Measurements from ENCODE around the gene C14orf93. TPM values are rescaled to one million over a fixed set of nuclear protein-coding genes. Genes with fewer than 3 reads are reported as not detected.

Gene C14orf93
- total RNA-seq, 3 donors from 2014 or later = 10.8 to 24.1 (median 19.4) TPM

- TF ChIP-seq, protein P1, sequence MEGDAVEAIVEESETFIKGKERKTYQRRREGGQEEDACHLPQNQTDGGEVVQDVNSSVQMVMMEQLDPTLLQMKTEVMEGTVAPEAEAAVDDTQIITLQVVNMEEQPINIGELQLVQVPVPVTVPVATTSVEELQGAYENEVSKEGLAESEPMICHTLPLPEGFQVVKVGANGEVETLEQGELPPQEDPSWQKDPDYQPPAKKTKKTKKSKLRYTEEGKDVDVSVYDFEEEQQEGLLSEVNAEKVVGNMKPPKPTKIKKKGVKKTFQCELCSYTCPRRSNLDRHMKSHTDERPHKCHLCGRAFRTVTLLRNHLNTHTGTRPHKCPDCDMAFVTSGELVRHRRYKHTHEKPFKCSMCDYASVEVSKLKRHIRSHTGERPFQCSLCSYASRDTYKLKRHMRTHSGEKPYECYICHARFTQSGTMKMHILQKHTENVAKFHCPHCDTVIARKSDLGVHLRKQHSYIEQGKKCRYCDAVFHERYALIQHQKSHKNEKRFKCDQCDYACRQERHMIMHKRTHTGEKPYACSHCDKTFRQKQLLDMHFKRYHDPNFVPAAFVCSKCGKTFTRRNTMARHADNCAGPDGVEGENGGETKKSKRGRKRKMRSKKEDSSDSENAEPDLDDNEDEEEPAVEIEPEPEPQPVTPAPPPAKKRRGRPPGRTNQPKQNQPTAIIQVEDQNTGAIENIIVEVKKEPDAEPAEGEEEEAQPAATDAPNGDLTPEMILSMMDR (IDR thresholded peaks at IDR 0.05) = no peak
- no peak for TF ChIP-seq POLR2AphosphoS5 (IDR thresholded peaks at IDR 0.05)
- no peak for TF ChIP-seq POLR2A (IDR thresholded peaks at IDR 0.05)
- H3K9me3 ChIP-seq = no peaks in the 10 kb centered on the region
- no peak overlapping the region for H3K4me3 ChIP-seq
- H3K27me3 ChIP-seq = no peaks in the 10 kb centered on the region
- H3K27ac ChIP-seq = no peak overlapping the region
- no peaks in the 10 kb centered on the region for H3K4me1 ChIP-seq
- no peak for DNase-seq (ENCODE audit: low spot score in 2 of 2)
- no peaks in the 10 kb centered on the region for H3K36me3 ChIP-seq
- intact Hi-C loops (cut with DNase I; ENCODE audit: low total_unique reads) = loop anchor here (5.0 kb wide), 1 partner anchor 77 kb away; no protein-coding TSS in a partner anchor
These were observed 70.3 kb downstream of the C14orf93 start for GRCh38 chr14:22939684-22940083.

Other genes starting within 250 kb of the C14orf93 start
- gene OXA1L, start 243.5 kb downstream of the C14orf93 start, total RNA-seq = 100 to 1,000 TPM in 2 of 3 donors, 10 to 100 TPM in 1; 80.0 to 145 (median 101) TPM
- 10 to 100 TPM; 17.4 to 46.4 (median 27.2) TPM for gene SLC7A7, start 194.7 kb downstream of the C14orf93 start, total RNA-seq
- gene MRPL52, start 180.3 kb downstream of the C14orf93 start, total RNA-seq = 10 to 100 TPM; 22.7 to 39.4 (median 34.7) TPM
- gene MMP14, start 173.6 kb downstream of the C14orf93 start, total RNA-seq = 100 to 1,000 TPM in 2 of 3 donors, 10 to 100 TPM in 1; 84.4 to 361 (median 136) TPM
- gene LRP10, start 138.4 kb downstream of the C14orf93 start, total RNA-seq = 10 to 100 TPM; 70.1 to 97.5 (median 82.3) TPM
- 1 to 10 TPM in 2 of 3 donors, under 1 TPM in 1; 0.96 to 1.3 (median 1.2) TPM for gene REM2, start 126.9 kb downstream of the C14orf93 start, total RNA-seq
- gene RBM23, start 91.0 kb downstream of the C14orf93 start, total RNA-seq = 100 to 1,000 TPM in 2 of 3 donors, 10 to 100 TPM in 1; 85.5 to 194 (median 174) TPM
- gene PRMT5, start 80.8 kb downstream of the C14orf93 start, total RNA-seq = 10 to 100 TPM; 48.6 to 80.6 (median 71.4) TPM
- 10 to 100 TPM; 67.3 to 86.5 (median 68.3) TPM for gene HAUS4, start 53.1 kb downstream of the C14orf93 start, total RNA-seq
- 10 to 100 TPM in 2 of 3 donors, 1 to 10 TPM in 1; 3.2 to 24.0 (median 18.7) TPM for gene AJUBA, start 27.6 kb downstream of the C14orf93 start, total RNA-seq
- gene PSMB5, start 24.8 kb upstream of the C14orf93 start, total RNA-seq = 100 to 1,000 TPM; 120 to 144 (median 129) TPM
- not detected for gene PSMB11, start 32.1 kb upstream of the C14orf93 start, total RNA-seq
- gene CDH24, start 47.4 kb upstream of the C14orf93 start, total RNA-seq = 1 to 10 TPM; 2.2 to 5.2 (median 3.2) TPM
- 100 to 1,000 TPM; 106 to 151 (median 145) TPM for gene ACIN1, start 85.0 kb upstream of the C14orf93 start, total RNA-seq
- gene C14orf119, start 85.4 kb upstream of the C14orf93 start, total RNA-seq = 10 to 100 TPM; 29.6 to 34.4 (median 32.8) TPM
- gene CIROP, start 94.8 kb upstream of the C14orf93 start, total RNA-seq = not detected
- under 1 TPM in 1 of 3 donors, not detected in 2; 0.32 TPM for gene CEBPE, start 109.1 kb upstream of the C14orf93 start, total RNA-seq
- gene SLC7A8, start 173.5 kb upstream of the C14orf93 start, total RNA-seq = 10 to 100 TPM; 46.8 to 98.9 (median 61.9) TPM
- not detected for gene RNF212B, start 227.8 kb upstream of the C14orf93 start, total RNA-seq

All from breast epithelium (tissue), 4 donors.